H1 (cell line): Measurements from ENCODE around the gene HYCC1. TPM values are rescaled to one million over a fixed set of nuclear protein-coding genes. Genes with fewer than 3 reads are reported as not detected.

ENCODE experiments used
- ASH2L ChIP-seq: fragments of 200-600, 300-600 bp; sonication (generic); IDR thresholded peaks from one replicate; pipeline ENCODE4 v1.7.1; 2017; ENCODE audit warnings: low read length
- GTF2F1 ChIP-seq: IDR thresholded peaks from 2 replicates; pipeline ENCODE4 v1.6.1; 2012; ENCODE audit warnings: low read depth, low read length, improper control_type of control experiment, borderline replicate concordance
- JUN ChIP-seq: IDR thresholded peaks from 2 replicates; pipeline ENCODE4 v1.6.1; 2011; ENCODE audit warnings: low read depth, mild to moderate bottlenecking, improper control_type of control experiment, low read length
- POLR2A ChIP-seq, 2 experiments: IDR thresholded peaks; 1 replicate in 1 of 2; 2 replicates in 1 of 2; pipeline ENCODE4 v1.6.1; 2011; ENCODE audit warnings: low read depth in 2 of 2, low read length in 2 of 2, mild to moderate bottlenecking in 2 of 2; ENCODE audit errors: control extremely low read depth in 1 of 2
- RAD21 ChIP-seq, 2 experiments: IDR thresholded peaks in 1 of 2; conservative IDR thresholded peaks in 1 of 2; 2 replicates each; pipeline ENCODE4 v1.6.1; 2011; ENCODE audit warnings: low read depth in 2 of 2, low read length in 2 of 2, improper control_type of control experiment in 1 of 2, inconsistent platforms in 1 of 2, mild to moderate bottlenecking in 1 of 2, moderate library complexity in 1 of 2
- SIX5 ChIP-seq: IDR thresholded peaks from 2 replicates; pipeline ENCODE4 v1.6.1; 2011; ENCODE audit warnings: mild to moderate bottlenecking, low read depth, low read length
- SP1 ChIP-seq: IDR thresholded peaks from 2 replicates; pipeline ENCODE4 v1.6.1; 2011; ENCODE audit warnings: low read depth, low read length
- SP4 ChIP-seq: IDR thresholded peaks from 2 replicates; pipeline ENCODE4 v1.6.1; 2012; ENCODE audit warnings: low read length, inconsistent platforms
- TEAD4 ChIP-seq: IDR thresholded peaks from 2 replicates; pipeline ENCODE4 v1.6.1; 2012; ENCODE audit warnings: low read depth, low read length, inconsistent platforms, mixed read lengths
- ZNF274 ChIP-seq: IDR thresholded peaks from 2 replicates; pipeline ENCODE4 v1.7.0; 2012; ENCODE audit warnings: low read length, borderline replicate concordance; ENCODE audit errors: extremely low read depth
- polyA plus RNA-seq, 7 experiments: library from polyadenylated mRNA; depleted of rRNA in 3 of 7; stranded (reverse) in 5 of 7; unstranded in 2 of 7; fragments of >200 nt in 5 of 7; fragments of 200-250 nt in 2 of 7; gene quantifications; 1 replicate in 5 of 7; 2 replicates in 1 of 7; 4 replicates in 1 of 7; pipeline versions ENCODE4 v1.2.1 to v1.2.3, GENCODE V29; 2011 to 2013; ENCODE audit warnings: missing spikeins in 2 of 7, mixed read lengths in 2 of 7
- total RNA-seq: library from RNA; stranded (reverse); fragmentation: NEBNext Ultra II Directional; extraction: Animal tissue kit (Norgen Biotek cat#: 25700); gene quantifications from 2 replicates; pipeline ENCODE4 v1.2.1, GENCODE V29; 2021
- TF ChIP-seq, protein P1 (sequence below): fragments of 300-600 bp; sonication (generic); IDR thresholded peaks from 2 replicates; pipeline ENCODE4 v1.7.1; 2012; ENCODE audit warnings: low read length, moderate library complexity, mild to moderate bottlenecking, inconsistent platforms; ENCODE audit not compliant: insufficient replicate concordance

Gene HYCC1
- total and polyA plus RNA-seq, 2 of the 8 experiments (the other 6 are each of a cell fraction or from before 2014, with no cell fraction given): 20.2 to 142 TPM

DNA sequence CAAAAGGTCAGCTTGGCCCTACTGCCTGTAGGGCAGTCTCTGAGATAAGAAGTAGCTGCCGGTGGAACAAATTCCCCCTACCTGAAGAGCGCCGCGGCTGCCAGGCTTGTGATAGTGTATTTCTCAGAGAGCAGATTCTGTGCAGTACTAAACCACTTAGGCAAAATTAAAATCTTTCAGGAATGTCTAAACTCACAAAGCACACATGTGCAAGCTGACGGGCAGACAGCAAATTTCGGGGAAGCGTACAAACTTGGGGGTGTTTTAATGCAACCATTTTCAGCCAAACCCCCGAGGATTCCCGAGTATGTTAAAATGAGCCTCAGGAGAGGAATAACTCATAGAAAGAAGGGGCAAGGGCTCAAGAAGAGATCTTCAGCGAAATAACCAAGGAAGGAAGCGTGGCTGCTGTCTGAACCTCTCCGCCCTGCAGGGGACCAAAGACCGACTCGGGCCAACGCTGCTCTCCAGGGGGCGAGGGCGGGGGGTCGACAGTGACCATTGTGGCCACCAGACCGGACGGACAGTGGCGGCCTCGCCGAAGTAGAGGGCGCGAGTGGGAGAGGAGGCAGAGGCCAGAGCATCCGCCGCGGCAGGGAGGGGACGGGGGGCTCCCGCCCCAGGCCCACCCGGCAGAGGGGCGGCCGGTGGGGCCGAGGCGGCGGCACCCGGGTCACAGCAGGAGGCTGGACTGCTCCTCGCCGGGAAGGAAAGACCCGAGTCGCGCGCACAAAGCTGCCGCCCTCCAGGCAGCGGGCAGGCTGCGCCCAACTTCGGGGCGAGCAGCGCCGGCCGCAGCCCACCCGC, 819 bp downstream of the HYCC1 start (continued):
- TF ChIP-seq, protein P1, sequence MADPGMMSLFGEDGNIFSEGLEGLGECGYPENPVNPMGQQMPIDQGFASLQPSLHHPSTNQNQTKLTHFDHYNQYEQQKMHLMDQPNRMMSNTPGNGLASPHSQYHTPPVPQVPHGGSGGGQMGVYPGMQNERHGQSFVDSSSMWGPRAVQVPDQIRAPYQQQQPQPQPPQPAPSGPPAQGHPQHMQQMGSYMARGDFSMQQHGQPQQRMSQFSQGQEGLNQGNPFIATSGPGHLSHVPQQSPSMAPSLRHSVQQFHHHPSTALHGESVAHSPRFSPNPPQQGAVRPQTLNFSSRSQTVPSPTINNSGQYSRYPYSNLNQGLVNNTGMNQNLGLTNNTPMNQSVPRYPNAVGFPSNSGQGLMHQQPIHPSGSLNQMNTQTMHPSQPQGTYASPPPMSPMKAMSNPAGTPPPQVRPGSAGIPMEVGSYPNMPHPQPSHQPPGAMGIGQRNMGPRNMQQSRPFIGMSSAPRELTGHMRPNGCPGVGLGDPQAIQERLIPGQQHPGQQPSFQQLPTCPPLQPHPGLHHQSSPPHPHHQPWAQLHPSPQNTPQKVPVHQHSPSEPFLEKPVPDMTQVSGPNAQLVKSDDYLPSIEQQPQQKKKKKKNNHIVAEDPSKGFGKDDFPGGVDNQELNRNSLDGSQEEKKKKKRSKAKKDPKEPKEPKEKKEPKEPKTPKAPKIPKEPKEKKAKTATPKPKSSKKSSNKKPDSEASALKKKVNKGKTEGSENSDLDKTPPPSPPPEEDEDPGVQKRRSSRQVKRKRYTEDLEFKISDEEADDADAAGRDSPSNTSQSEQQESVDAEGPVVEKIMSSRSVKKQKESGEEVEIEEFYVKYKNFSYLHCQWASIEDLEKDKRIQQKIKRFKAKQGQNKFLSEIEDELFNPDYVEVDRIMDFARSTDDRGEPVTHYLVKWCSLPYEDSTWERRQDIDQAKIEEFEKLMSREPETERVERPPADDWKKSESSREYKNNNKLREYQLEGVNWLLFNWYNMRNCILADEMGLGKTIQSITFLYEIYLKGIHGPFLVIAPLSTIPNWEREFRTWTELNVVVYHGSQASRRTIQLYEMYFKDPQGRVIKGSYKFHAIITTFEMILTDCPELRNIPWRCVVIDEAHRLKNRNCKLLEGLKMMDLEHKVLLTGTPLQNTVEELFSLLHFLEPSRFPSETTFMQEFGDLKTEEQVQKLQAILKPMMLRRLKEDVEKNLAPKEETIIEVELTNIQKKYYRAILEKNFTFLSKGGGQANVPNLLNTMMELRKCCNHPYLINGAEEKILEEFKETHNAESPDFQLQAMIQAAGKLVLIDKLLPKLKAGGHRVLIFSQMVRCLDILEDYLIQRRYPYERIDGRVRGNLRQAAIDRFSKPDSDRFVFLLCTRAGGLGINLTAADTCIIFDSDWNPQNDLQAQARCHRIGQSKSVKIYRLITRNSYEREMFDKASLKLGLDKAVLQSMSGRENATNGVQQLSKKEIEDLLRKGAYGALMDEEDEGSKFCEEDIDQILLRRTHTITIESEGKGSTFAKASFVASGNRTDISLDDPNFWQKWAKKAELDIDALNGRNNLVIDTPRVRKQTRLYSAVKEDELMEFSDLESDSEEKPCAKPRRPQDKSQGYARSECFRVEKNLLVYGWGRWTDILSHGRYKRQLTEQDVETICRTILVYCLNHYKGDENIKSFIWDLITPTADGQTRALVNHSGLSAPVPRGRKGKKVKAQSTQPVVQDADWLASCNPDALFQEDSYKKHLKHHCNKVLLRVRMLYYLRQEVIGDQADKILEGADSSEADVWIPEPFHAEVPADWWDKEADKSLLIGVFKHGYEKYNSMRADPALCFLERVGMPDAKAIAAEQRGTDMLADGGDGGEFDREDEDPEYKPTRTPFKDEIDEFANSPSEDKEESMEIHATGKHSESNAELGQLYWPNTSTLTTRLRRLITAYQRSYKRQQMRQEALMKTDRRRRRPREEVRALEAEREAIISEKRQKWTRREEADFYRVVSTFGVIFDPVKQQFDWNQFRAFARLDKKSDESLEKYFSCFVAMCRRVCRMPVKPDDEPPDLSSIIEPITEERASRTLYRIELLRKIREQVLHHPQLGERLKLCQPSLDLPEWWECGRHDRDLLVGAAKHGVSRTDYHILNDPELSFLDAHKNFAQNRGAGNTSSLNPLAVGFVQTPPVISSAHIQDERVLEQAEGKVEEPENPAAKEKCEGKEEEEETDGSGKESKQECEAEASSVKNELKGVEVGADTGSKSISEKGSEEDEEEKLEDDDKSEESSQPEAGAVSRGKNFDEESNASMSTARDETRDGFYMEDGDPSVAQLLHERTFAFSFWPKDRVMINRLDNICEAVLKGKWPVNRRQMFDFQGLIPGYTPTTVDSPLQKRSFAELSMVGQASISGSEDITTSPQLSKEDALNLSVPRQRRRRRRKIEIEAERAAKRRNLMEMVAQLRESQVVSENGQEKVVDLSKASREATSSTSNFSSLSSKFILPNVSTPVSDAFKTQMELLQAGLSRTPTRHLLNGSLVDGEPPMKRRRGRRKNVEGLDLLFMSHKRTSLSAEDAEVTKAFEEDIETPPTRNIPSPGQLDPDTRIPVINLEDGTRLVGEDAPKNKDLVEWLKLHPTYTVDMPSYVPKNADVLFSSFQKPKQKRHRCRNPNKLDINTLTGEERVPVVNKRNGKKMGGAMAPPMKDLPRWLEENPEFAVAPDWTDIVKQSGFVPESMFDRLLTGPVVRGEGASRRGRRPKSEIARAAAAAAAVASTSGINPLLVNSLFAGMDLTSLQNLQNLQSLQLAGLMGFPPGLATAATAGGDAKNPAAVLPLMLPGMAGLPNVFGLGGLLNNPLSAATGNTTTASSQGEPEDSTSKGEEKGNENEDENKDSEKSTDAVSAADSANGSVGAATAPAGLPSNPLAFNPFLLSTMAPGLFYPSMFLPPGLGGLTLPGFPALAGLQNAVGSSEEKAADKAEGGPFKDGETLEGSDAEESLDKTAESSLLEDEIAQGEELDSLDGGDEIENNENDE: no peak
- TF ChIP-seq TEAD4: no peak
- no peak for TF ChIP-seq SIX5
- no peak for TF ChIP-seq JUN
- no peak for TF ChIP-seq POLR2A (IDR thresholded peaks at IDR 0.05; ENCODE audit: control extremely low read depth in 1 of 2, low read depth in 2 of 2, low read length in 2 of 2)
- TF ChIP-seq RAD21 (IDR thresholded peaks at IDR 0.05 in 1 of 2, conservative IDR thresholded peaks at IDR 0.05 in 1 of 2; ENCODE audit: low read depth in 2 of 2, low read length in 2 of 2): 0 out of 4 replicates have a peak, but pooled peaks of 1 of the 2 experiments have one; percentile 10
- no peak for TF ChIP-seq SP4
- TF ChIP-seq GTF2F1: no peak
- TF ChIP-seq SP1: no peak
- TF ChIP-seq ASH2L: peak; percentile 86
- TF ChIP-seq ZNF274: no peak
